ENCODE data around the gene ZNF346.
"Not testable (repeated sequence)": the region's sequence is repeated elsewhere in the genome, so short reads cannot be mapped to it uniquely, and the experiment has no call there.

Gene ZNF346

GRCh38 chr5:177010153-177010552 is 12.3 kb upstream of the ZNF346 start:
- DNase-seq (ENCODE audit: low read depth), result no peak

- no peak for DNase-seq (ENCODE audit: low read depth)
Observed at GRCh38 chr5:177015156-177015555, 7.3 kb upstream of the ZNF346 start.

- DNase-seq (ENCODE audit: low read depth), result no peak
Observed at GRCh38 chr5:177018341-177018740, 4.2 kb upstream of the ZNF346 start.

GRCh38 chr5:177020033-177020432 is 2.5 kb upstream of the ZNF346 start:
- no peak for DNase-seq (ENCODE audit: low read depth)

GRCh38 chr5:177023303-177023664 is 788 bp downstream of the ZNF346 start:
- DNase-seq (ENCODE audit: low read depth), result no peak

- no peak for DNase-seq (ENCODE audit: low read depth)
Observed at GRCh38 chr5:177024559-177024958, 2.1 kb downstream of the ZNF346 start.

GRCh38 chr5:177025101-177025601 is 2.7 kb downstream of the ZNF346 start:
- no peak for DNase-seq (ENCODE audit: low read depth)

GRCh38 chr5:177027665-177028064 is 5.2 kb downstream of the ZNF346 start:
- DNase-seq (ENCODE audit: low read depth), result no peak

GRCh38 chr5:177029498-177029897 is 7.0 kb downstream of the ZNF346 start:
- no peak for DNase-seq (ENCODE audit: low read depth)

GRCh38 chr5:177035976-177036375 is 13.5 kb downstream of the ZNF346 start:
- DNase-seq (ENCODE audit: low read depth), result no peak

- DNase-seq (ENCODE audit: low read depth), result no peak
Observed at GRCh38 chr5:177036443-177036842, 13.9 kb downstream of the ZNF346 start.

GRCh38 chr5:177036921-177037320 is 14.4 kb downstream of the ZNF346 start:
- no peak for DNase-seq (ENCODE audit: low read depth)

GRCh38 chr5:177040814-177041420 is 18.4 kb downstream of the ZNF346 start:
- DNase-seq (ENCODE audit: low read depth), result no peak

- DNase-seq (ENCODE audit: low read depth), result no peak
Observed at GRCh38 chr5:177041936-177042335, 19.4 kb downstream of the ZNF346 start.

- DNase-seq (ENCODE audit: low read depth), result no peak
Observed at GRCh38 chr5:177043114-177043513, 20.6 kb downstream of the ZNF346 start.

GRCh38 chr5:177043958-177044357 is 21.5 kb downstream of the ZNF346 start:
- no peak for DNase-seq (ENCODE audit: low read depth)

- no peak for DNase-seq (ENCODE audit: low read depth)
Observed at GRCh38 chr5:177044641-177045040, 22.1 kb downstream of the ZNF346 start.

GRCh38 chr5:177045631-177046030 is 23.1 kb downstream of the ZNF346 start:
- DNase-seq (ENCODE audit: low read depth), result no peak

- DNase-seq (ENCODE audit: low read depth), result not testable (repeated sequence)
Observed at GRCh38 chr5:177048531-177048930, 26.0 kb downstream of the ZNF346 start.

- DNase-seq (ENCODE audit: low read depth), result no peak
Observed at GRCh38 chr5:177049285-177049684, 26.8 kb downstream of the ZNF346 start.

GRCh38 chr5:177064500-177065277 is 42.2 kb downstream of the ZNF346 start:
- DNase-seq (ENCODE audit: low read depth), result no peak

- no peak for DNase-seq (ENCODE audit: low read depth)
Observed at GRCh38 chr5:177065491-177065890, 43.0 kb downstream of the ZNF346 start.

- no peak for DNase-seq (ENCODE audit: low read depth)
Observed at GRCh38 chr5:177066224-177066623, 43.7 kb downstream of the ZNF346 start.

GRCh38 chr5:177067503-177067902 is 45.0 kb downstream of the ZNF346 start:
- DNase-seq (ENCODE audit: low read depth), result no peak
